SJSA1 (cell line): ENCODE data around the gene FBXO31. TPM values are rescaled to one million over a fixed set of nuclear protein-coding genes. Genes with fewer than 3 reads are reported as not detected.
A peak's percentile ranks its signal among the peaks of the same experiment; 100 is the strongest.
"Not testable (repeated sequence)": the region's sequence is repeated elsewhere in the genome, so short reads cannot be mapped to it uniquely, and the experiment has no call there.

ENCODE experiments used
- DNase-seq, 2 experiments: peaks; one replicate each; pipeline ENCODE4 v3.0.0-alpha.2; 2015 to 2020; ENCODE audit warnings: low spot score in 2 of 2, low read depth in 1 of 2
- H3K27ac ChIP-seq: fragments of 250-450 bp; sonication (Bioruptor Pico); 2 replicates; pipeline ENCODE4 v1.5.1; 2020; ENCODE audit warnings: mild to moderate bottlenecking, moderate library complexity
- H3K27me3 ChIP-seq: fragments of 250-450 bp; sonication (Bioruptor Pico); replicated peaks from 2 replicates; pipeline ENCODE4 v1.5.1; 2020; ENCODE audit warnings: mild to moderate bottlenecking, moderate library complexity
- H3K36me3 ChIP-seq: fragments of 250-450 bp; sonication (Bioruptor Pico); 2 replicates; pipeline ENCODE4 v1.5.1; 2020; ENCODE audit warnings: mild to moderate bottlenecking
- H3K4me1 ChIP-seq: fragments of 250-450 bp; sonication (Bioruptor Pico); replicated peaks from 2 replicates; pipeline ENCODE4 v1.6.1; 2021; ENCODE audit warnings: mild to moderate bottlenecking
- H3K4me3 ChIP-seq: fragments of 250-450 bp; sonication (Bioruptor Pico); 2 replicates; pipeline ENCODE4 v1.5.1; 2020; ENCODE audit warnings: mild to moderate bottlenecking
- H3K9me3 ChIP-seq: fragments of 250-450 bp; sonication (Bioruptor Pico); replicated peaks from 2 replicates; pipeline ENCODE4 v1.5.1; 2020; ENCODE audit warnings: mild to moderate bottlenecking
- total RNA-seq: library from RNA; depleted of rRNA; stranded (reverse); fragments of >200 nt; shearing (Covaris generic); gene quantifications from 2 replicates; pipeline ENCODE4 v1.2.3, GENCODE V29; 2014

FBXO31 gene
- total RNA-seq, 1 experiment from 2014 or later, result 26.2 TPM

- Histone ChIP-seq H3K4me3 (peak overlapping the region; percentile 88), H3K4me1 (peaks cover 44% of the 10 kb centered on the region)
- not testable (repeated sequence) for DNase-seq, H3K27ac ChIP-seq, H3K27me3 ChIP-seq, H3K9me3 ChIP-seq, H3K36me3 ChIP-seq
These were observed 1.2 kb upstream of the FBXO31 start for GRCh38 chr16:87384875-87385167.

- peak overlapping the region; percentile 88 for H3K4me3 ChIP-seq
- peak overlapping the region; percentile 12 for H3K27ac ChIP-seq
- DNase-seq, result peak in 1 of 2 experiments; percentile 78
- no peaks in the 10 kb centered on the region for H3K9me3 ChIP-seq
- H3K36me3 ChIP-seq, result peaks cover 3% of the 10 kb centered on the region; the same call in 1 of the 2 replicates
- no peaks in the 10 kb centered on the region for H3K27me3 ChIP-seq
- peaks cover 44% of the 10 kb centered on the region for H3K4me1 ChIP-seq
These were observed 742 bp upstream of the FBXO31 start for GRCh38 chr16:87384162-87384874.

- Histone ChIP-seq H3K36me3 (peaks cover 3% of the 10 kb centered on the region; the same call in 1 of the 2 replicates), H3K27me3 (no peaks in the 10 kb centered on the region), H3K4me1 (peaks cover 34% of the 10 kb centered on the region), H3K9me3 (no peaks in the 10 kb centered on the region), H3K4me3 (peak overlapping the region; percentile 88), H3K27ac (no peak overlapping the region)
- DNase-seq, result peak in 1 of 2 experiments; percentile 37
These were observed 1.4 kb downstream of the FBXO31 start for GRCh38 chr16:87382023-87382785.

- H3K4me3 ChIP-seq, result no peak overlapping the region
- no peak overlapping the region for H3K27ac ChIP-seq
- no peaks in the 10 kb centered on the region for H3K9me3 ChIP-seq
- no peaks in the 10 kb centered on the region for H3K27me3 ChIP-seq
- H3K4me1 ChIP-seq, result peaks cover 43% of the 10 kb centered on the region
- H3K36me3 ChIP-seq, result peaks cover 3% of the 10 kb centered on the region; the same call in 1 of the 2 replicates
- DNase-seq, result no peak
These were observed 2.7 kb downstream of the FBXO31 start for GRCh38 chr16:87380881-87381280.

GRCh38 chr16:87380403-87380802 is 3.2 kb downstream of the FBXO31 start:
- no peak overlapping the region for H3K27ac ChIP-seq
- no peaks in the 10 kb centered on the region for H3K27me3 ChIP-seq
- H3K36me3 ChIP-seq, result peaks cover 3% of the 10 kb centered on the region; the same call in 1 of the 2 replicates
- H3K9me3 ChIP-seq, result no peaks in the 10 kb centered on the region
- no peak for DNase-seq
- peaks cover 48% of the 10 kb centered on the region for H3K4me1 ChIP-seq
- H3K4me3 ChIP-seq, result no peak overlapping the region

- not testable (repeated sequence) for H3K36me3 ChIP-seq, H3K9me3 ChIP-seq, H3K27ac ChIP-seq, DNase-seq, H3K4me3 ChIP-seq, H3K27me3 ChIP-seq
- peaks cover 41% of the 10 kb centered on the region for H3K4me1 ChIP-seq
These were observed 4.2 kb downstream of the FBXO31 start for GRCh38 chr16:87379312-87379752.

GRCh38 chr16:87376660-87377059 is 6.9 kb downstream of the FBXO31 start:
- no peak overlapping the region for H3K27ac ChIP-seq

GRCh38 chr16:87375426-87376135 is 8.0 kb downstream of the FBXO31 start:
- peaks cover 19% of the 10 kb centered on the region for H3K4me1 ChIP-seq
- no peak overlapping the region; the same call in 1 of the 2 replicates for H3K27ac ChIP-seq
- peak in 1 of 2 experiments; percentile 51 for DNase-seq
- no peaks in the 10 kb centered on the region for H3K9me3 ChIP-seq
- peaks cover 6% of the 10 kb centered on the region; the same call in 1 of the 2 replicates for H3K36me3 ChIP-seq
- no peak overlapping the region for H3K4me3 ChIP-seq
- H3K27me3 ChIP-seq, result no peaks in the 10 kb centered on the region

More at GRCh38 chr16:87376660-87377059, 6.9 kb downstream of the FBXO31 start:
- Histone ChIP-seq H3K9me3 (no peaks in the 10 kb centered on the region), H3K4me3 (no peak overlapping the region), H3K4me1 (peaks cover 30% of the 10 kb centered on the region), H3K27me3 (no peaks in the 10 kb centered on the region), H3K36me3 (peaks cover 3% of the 10 kb centered on the region; the same call in 1 of the 2 replicates)
- DNase-seq, result no peak

GRCh38 chr16:87374313-87374712 is 9.3 kb downstream of the FBXO31 start:
- Histone ChIP-seq H3K36me3 (peaks cover 6% of the 10 kb centered on the region; the same call in 1 of the 2 replicates), H3K4me1 (peaks cover 17% of the 10 kb centered on the region), H3K9me3 (no peaks in the 10 kb centered on the region), H3K4me3 (no peak overlapping the region), H3K27me3 (no peaks in the 10 kb centered on the region), H3K27ac (no peak overlapping the region)
- DNase-seq, result no peak

GRCh38 chr16:87372305-87372704 is 11.3 kb downstream of the FBXO31 start:
- Histone ChIP-seq H3K4me1 (peaks cover 17% of the 10 kb centered on the region), H3K36me3 (peaks cover 6% of the 10 kb centered on the region; the same call in 1 of the 2 replicates), H3K4me3 (no peak overlapping the region), H3K27me3 (no peaks in the 10 kb centered on the region), H3K27ac (no peak overlapping the region), H3K9me3 (no peaks in the 10 kb centered on the region)
- no peak for DNase-seq

GRCh38 chr16:87371261-87371866 is 12.2 kb downstream of the FBXO31 start:
- Histone ChIP-seq H3K27me3 (no peaks in the 10 kb centered on the region), H3K27ac (no peak overlapping the region), H3K4me1 (peaks cover 12% of the 10 kb centered on the region), H3K9me3 (no peaks in the 10 kb centered on the region), H3K4me3 (no peak overlapping the region), H3K36me3 (peaks cover 10% of the 10 kb centered on the region; the same call in 1 of the 2 replicates)
- no peak for DNase-seq

- no peak for DNase-seq
- no peaks in the 10 kb centered on the region for H3K9me3 ChIP-seq
- no peaks in the 10 kb centered on the region for H3K4me1 ChIP-seq
- peaks cover 14% of the 10 kb centered on the region; the same call in 1 of the 2 replicates for H3K36me3 ChIP-seq
- no peak overlapping the region for H3K27ac ChIP-seq
- no peaks in the 10 kb centered on the region for H3K27me3 ChIP-seq
- H3K4me3 ChIP-seq, result no peak overlapping the region
These were observed 13.5 kb downstream of the FBXO31 start for GRCh38 chr16:87369796-87370719.
